ENCODE results near the gene ZCCHC8. TPM values are rescaled to one million over a fixed set of nuclear protein-coding genes. Genes with fewer than 3 reads are reported as not detected.
"Not testable (repeated sequence)": the region's sequence is repeated elsewhere in the genome, so short reads cannot be mapped to it uniquely, and the experiment has no call there.

Gene ZCCHC8
- total and polyA plus RNA-seq, 2 of the 4 experiments (the other 2 are of a cell fraction), result 9.5 to 12.7 TPM

GRCh38 chr12:122447825-122448224 is 52.9 kb downstream of the ZCCHC8 start:
- dilution Hi-C loops (cut with HindIII; ENCODE audit: low sequenced_read_pairs, unreplicated experiment); H3K23ac ChIP-seq (ENCODE audit: low read depth, low read length); H4K91ac ChIP-seq (ENCODE audit: insufficient read depth, low read depth, low read length); H3K4me3 ChIP-seq (ENCODE audit: insufficient read depth, low read depth, low read length); H3K27me3 ChIP-seq (ENCODE audit: control insufficient read depth, insufficient read depth, low read length); H3K56ac ChIP-seq (ENCODE audit: extremely low read depth, insufficient read depth, low read length); H2AK9ac ChIP-seq (replicated peaks; ENCODE audit: low read depth, low read length, poor library complexity); H3K4me1 ChIP-seq (ENCODE audit: control insufficient read depth, insufficient read depth, low read length); BruUV-seq (replicated peaks); intact Hi-C loops (cut with micrococcal nuclease); H3K36me3 ChIP-seq (ENCODE audit: control insufficient read depth, insufficient read depth, low read length); H2BK20ac ChIP-seq (ENCODE audit: low read depth, low read length); H3K4ac ChIP-seq (ENCODE audit: low read depth, low read length); H3K9ac ChIP-seq (ENCODE audit: low read depth, low read length); H3K9me1 ChIP-seq (ENCODE audit: insufficient read depth, low read length); H2AK5ac ChIP-seq (ENCODE audit: low read depth, low read length); H2BK120ac ChIP-seq (ENCODE audit: low read depth, low read length); H3K9me3 ChIP-seq (ENCODE audit: control insufficient read depth, insufficient read depth, low read length); DNase-seq; H2AFZ ChIP-seq (replicated peaks; ENCODE audit: low read length, poor library complexity); H3K4me2 ChIP-seq (ENCODE audit: low read depth, low read length); POLR2A ChIA-PET (ENCODE audit: unreplicated experiment); H2BK5ac ChIP-seq (ENCODE audit: low read depth, low read length, poor library complexity, severe bottlenecking); H4K5ac ChIP-seq (ENCODE audit: low read depth, low read length); H4K8ac ChIP-seq (ENCODE audit: low read depth in 2 of 2, low read length in 2 of 2); H3K14ac ChIP-seq (replicated peaks; ENCODE audit: low read depth, low read length); H3K79me1 ChIP-seq (ENCODE audit: low read depth in 1 of 2, low read length in 2 of 2); CTCF ChIA-PET; H2BK15ac ChIP-seq (ENCODE audit: low read depth, low read length); H3K18ac ChIP-seq (ENCODE audit: low read depth, low read length); H4K20me1 ChIP-seq (ENCODE audit: insufficient read depth, low read length); H3K27ac ChIP-seq (ENCODE audit: insufficient read depth, low read length); ATAC-seq (ENCODE audit: low read depth); in situ Hi-C loops (cut with MboI; ENCODE audit: low sequenced_read_pairs): not testable (repeated sequence)
- WGBS, 2 experiments (ENCODE audit: extremely low coverage in 2 of 2, insufficient read length in 1 of 2), result 100% methylated on average over 1 of the region's 3 CpGs; no CpG with 5 or more reads in 1 of the 2 experiments

- H3K4me1 ChIP-seq (ENCODE audit: control insufficient read depth, insufficient read depth, low read length); H3K79me1 ChIP-seq (ENCODE audit: low read depth in 1 of 2, low read length in 2 of 2); DNase-seq; H3K9me1 ChIP-seq (ENCODE audit: insufficient read depth, low read length); H2BK5ac ChIP-seq (ENCODE audit: low read depth, low read length, poor library complexity, severe bottlenecking); H3K56ac ChIP-seq (ENCODE audit: extremely low read depth, insufficient read depth, low read length); H3K36me3 ChIP-seq (ENCODE audit: control insufficient read depth, insufficient read depth, low read length); H3K4me3 ChIP-seq (ENCODE audit: insufficient read depth, low read depth, low read length); H3K23ac ChIP-seq (ENCODE audit: low read depth, low read length); H3K4ac ChIP-seq (ENCODE audit: low read depth, low read length); H4K8ac ChIP-seq (ENCODE audit: low read depth in 2 of 2, low read length in 2 of 2); intact Hi-C loops (cut with micrococcal nuclease); H4K91ac ChIP-seq (ENCODE audit: insufficient read depth, low read depth, low read length); H3K27ac ChIP-seq (ENCODE audit: insufficient read depth, low read length); H2BK20ac ChIP-seq (ENCODE audit: low read depth, low read length); H3K9me3 ChIP-seq (ENCODE audit: control insufficient read depth, insufficient read depth, low read length); H3K18ac ChIP-seq (ENCODE audit: low read depth, low read length); POLR2A ChIA-PET (ENCODE audit: unreplicated experiment); in situ Hi-C loops (cut with MboI; ENCODE audit: low sequenced_read_pairs); H3K9ac ChIP-seq (ENCODE audit: low read depth, low read length); BruUV-seq (replicated peaks); H3K14ac ChIP-seq (replicated peaks; ENCODE audit: low read depth, low read length); H4K5ac ChIP-seq (ENCODE audit: low read depth, low read length); dilution Hi-C loops (cut with HindIII; ENCODE audit: low sequenced_read_pairs, unreplicated experiment); H3K4me2 ChIP-seq (ENCODE audit: low read depth, low read length); H2BK120ac ChIP-seq (ENCODE audit: low read depth, low read length); H2AK9ac ChIP-seq (replicated peaks; ENCODE audit: low read depth, low read length, poor library complexity); H4K20me1 ChIP-seq (ENCODE audit: insufficient read depth, low read length); H3K27me3 ChIP-seq (ENCODE audit: control insufficient read depth, insufficient read depth, low read length); H2AFZ ChIP-seq (replicated peaks; ENCODE audit: low read length, poor library complexity); ATAC-seq (ENCODE audit: low read depth): not testable (repeated sequence)
- Histone ChIP-seq H2BK15ac (ENCODE audit: low read depth, low read length) (0 out of 3 replicates have a peak overlapping the region, but pooled peaks have one; percentile 13), H2AK5ac (ENCODE audit: low read depth, low read length) (peak overlapping the region; percentile 43; the same call in 1 of the 2 replicates)
- CTCF ChIA-PET, result interaction anchor here (0.5 kb wide), 1 partner anchor 292 kb away, joined by 3 read pairs; no protein-coding TSS in a partner anchor
- WGBS, 2 experiments (ENCODE audit: extremely low coverage in 2 of 2, insufficient read length in 1 of 2), result 85% methylated on average over 3 of the region's 6 CpGs; no CpG with 5 or more reads in 1 of the 2 experiments
These were observed 54.3 kb downstream of the ZCCHC8 start for GRCh38 chr12:122446390-122446789.

Measured in IMR-90 (cell line).